Subcutaneous adipose tissue (tissue), 4 donors: ENCODE measurements around the gene KLF6. TPM values are rescaled to one million over a fixed set of nuclear protein-coding genes. Genes with fewer than 3 reads are reported as not detected.

Experiments
- CTCF ChIP-seq: fragments of 450-650 bp; IDR thresholded peaks from one replicate; pipeline ENCODE4 v1.5.1; 2016; ENCODE audit warnings: low read depth, mild to moderate bottlenecking, control low read depth, antibody characterized with exemption, moderate library complexity
- total RNA-seq, 4 donors: library from RNA; depleted of rRNA; stranded (reverse); fragments of >200 nt; gene quantifications; one replicate each; pipeline ENCODE4 v1.1.0, GENCODE V29; 2016

The KLF6 gene
- total RNA-seq, 4 donors from 2014 or later = 108 to 205 (median 150) TPM

GRCh38 chr10:3727268-3727667 is 57.7 kb downstream of the KLF6 start:
- TF ChIP-seq CTCF = no peak
